ES-I3 (cell line): Measurements from ENCODE around the gene ZKSCAN2.

Source experiments
- H3K36me3 ChIP-seq: 2 replicates; pipeline ENCODE4 v1.6.1; 2013; ENCODE audit warnings: mild to moderate bottlenecking, low read length, control low read depth, moderate library complexity; ENCODE audit not compliant: insufficient read depth
- H3K4me1 ChIP-seq: 2 replicates; pipeline ENCODE4 v1.6.1; 2013; ENCODE audit warnings: mild to moderate bottlenecking, control low read depth, low read length; ENCODE audit not compliant: insufficient read depth
- H3K9ac ChIP-seq: 2 replicates; pipeline ENCODE4 v1.6.1; 2013; ENCODE audit warnings: low read depth, mild to moderate bottlenecking, low read length, moderate library complexity
- H3K9me3 ChIP-seq: 2 replicates; pipeline ENCODE4 v1.6.1; 2013; ENCODE audit warnings: mild to moderate bottlenecking, low read length, moderate library complexity; ENCODE audit not compliant: control insufficient read depth, insufficient read depth

ZKSCAN2 gene

GRCh38 chr16:25257470-25257955 lies at the start of gene ZKSCAN2:
ZKSCAN2 (minus strand) TSS chr16:25257845; CDS start chr16:25257127, 718 bp downstream.
- H3K9ac ChIP-seq = peak within 1 kb of the TSS; percentile 82
- H3K36me3 ChIP-seq = peaks cover 3% of the 10 kb centered on the region; the same call in 1 of the 2 replicates
- H3K9me3 ChIP-seq = no peaks in the 10 kb centered on the region
- 0 out of 2 replicates have a peak, but pooled peaks cover 5% of the 10 kb centered on the region for H3K4me1 ChIP-seq

DNA sequence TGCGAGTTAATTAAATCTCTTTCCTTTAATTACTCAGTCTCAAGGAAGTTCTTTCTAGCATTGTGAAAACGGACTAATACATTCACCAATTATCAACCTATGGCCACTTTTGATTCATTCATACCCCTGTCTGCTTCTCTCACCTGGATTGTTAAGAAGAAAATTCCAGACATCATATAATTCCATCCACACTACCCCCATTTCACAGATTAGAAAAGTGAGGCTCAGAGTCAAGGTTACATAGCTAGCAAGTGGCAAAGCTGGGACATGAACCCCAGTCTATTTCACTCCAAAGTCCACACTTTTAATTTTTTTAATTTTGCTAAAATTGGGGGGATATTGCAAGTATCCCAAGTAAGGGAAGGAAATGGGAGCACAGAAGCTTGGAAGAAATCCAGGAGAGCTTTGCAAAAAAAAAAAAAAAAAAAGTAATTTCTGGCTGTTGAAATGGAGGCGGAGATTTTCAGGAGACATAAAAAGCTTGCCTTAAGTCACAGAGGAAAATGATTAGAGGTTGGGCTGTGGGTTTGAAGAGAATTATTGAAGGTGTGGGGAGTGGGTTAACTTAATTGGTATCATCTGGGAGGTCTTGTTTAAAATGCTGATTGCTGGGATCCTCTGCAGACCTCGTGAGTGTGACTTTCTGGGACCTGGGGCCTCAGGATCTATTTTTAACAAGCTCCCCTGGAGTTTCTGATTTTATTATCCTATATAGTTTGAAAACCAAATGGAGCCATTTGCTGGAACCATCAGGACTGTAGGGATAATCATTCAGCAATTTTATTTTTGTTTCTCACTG lies 42.3 kb upstream of the ZKSCAN2 start:
- Histone ChIP-seq H3K4me1 (no peaks in the 10 kb centered on the region), H3K9ac (no peak overlapping the region), H3K36me3 (no peaks in the 10 kb centered on the region), H3K9me3 (no peaks in the 10 kb centered on the region; the same call in 1 of the 2 replicates)

DNA sequence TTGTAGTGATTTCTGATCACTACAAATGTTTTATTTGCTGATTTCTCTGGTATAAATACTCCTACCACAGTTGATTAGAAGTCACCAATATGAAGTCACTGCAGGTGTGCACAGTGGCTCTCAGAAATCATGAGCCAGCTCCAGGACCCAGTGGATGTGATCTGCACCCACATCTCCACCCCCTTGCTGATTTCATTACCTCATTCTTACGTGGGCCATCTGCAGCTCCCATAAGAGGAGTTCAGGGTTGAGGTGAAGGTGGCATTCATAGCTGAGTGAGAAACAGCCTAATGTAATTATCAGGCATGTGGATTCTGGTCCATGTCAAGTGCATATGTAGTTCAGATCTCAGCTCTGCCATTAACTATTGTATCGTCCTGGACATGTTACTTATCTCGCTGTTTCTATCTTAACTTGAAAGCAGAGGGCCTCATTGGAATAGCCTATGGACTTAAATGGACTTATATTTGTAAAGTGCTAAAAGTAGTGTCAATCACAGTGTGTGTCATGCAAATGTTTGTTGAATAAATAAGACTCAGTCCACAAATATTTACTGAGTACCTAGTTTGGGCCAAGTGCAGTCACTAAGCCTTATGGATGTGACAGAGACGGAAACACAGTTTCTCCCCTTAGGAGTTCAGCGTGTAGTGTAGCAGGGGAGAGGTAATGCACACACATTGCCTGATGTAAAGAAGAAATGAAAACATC lies 40.7 kb upstream of the ZKSCAN2 start:
- Histone ChIP-seq H3K36me3 (no peaks in the 10 kb centered on the region), H3K9me3 (no peaks in the 10 kb centered on the region; the same call in 1 of the 2 replicates), H3K4me1 (no peaks in the 10 kb centered on the region), H3K9ac (no peak overlapping the region)

DNA sequence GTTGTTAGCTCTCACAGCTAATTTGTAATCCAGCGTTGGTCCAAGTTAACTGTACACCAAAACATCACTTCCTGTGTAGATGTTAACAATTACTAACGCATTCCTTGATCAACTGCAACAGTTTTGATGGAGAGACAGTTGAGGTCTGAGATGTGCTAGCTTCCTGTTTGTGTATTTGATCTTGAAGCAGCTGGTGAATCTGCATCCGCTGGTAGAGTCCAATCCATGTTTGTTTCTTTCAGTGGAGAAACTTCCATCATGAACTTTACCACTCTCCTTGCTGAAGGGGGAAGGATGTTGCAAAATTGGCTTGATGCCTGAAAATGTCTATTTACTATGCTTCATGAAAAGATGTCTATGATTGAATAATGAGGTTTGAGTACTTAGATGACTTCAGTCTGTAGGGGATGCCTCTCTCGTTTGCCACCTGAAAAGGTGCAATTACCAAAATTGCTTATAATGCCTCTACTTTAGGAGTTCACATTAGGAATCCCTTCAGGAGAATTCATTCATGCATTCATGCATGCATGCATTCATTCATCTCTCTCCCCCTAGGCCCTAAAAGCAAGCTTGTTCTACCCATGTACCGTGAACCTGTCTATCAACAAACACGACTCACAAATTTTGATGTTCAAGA lies 39.6 kb upstream of the ZKSCAN2 start:
- no peak overlapping the region for H3K9ac ChIP-seq
- H3K9me3 ChIP-seq = no peaks in the 10 kb centered on the region
- H3K36me3 ChIP-seq = no peaks in the 10 kb centered on the region
- H3K4me1 ChIP-seq = no peaks in the 10 kb centered on the region

- H3K4me1 ChIP-seq = no peaks in the 10 kb centered on the region
- H3K36me3 ChIP-seq = no peaks in the 10 kb centered on the region
- H3K9ac ChIP-seq = no peak overlapping the region
- H3K9me3 ChIP-seq = no peaks in the 10 kb centered on the region
Measured at GRCh38 chr16:25291580-25291979, 33.9 kb upstream of the ZKSCAN2 start.

DNA sequence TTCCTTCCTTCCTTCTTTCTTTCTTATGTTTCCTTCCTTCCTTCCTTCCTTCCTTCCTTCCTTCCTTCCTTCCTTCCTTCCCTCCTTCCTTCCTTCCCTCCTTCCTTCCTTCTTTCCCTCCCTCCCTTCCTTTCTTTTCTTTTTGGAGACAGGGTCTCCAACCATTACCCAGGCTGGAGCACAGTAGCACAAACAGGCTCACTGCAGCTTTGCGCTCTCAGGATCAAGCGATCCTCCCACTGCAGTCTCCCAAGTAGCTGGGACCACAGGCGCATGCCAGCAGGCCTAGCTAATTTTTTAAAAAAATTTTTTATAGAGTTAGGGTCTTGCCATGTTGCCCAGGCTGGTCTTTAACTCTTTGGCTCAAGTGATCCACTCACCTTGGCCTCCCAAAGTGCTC lies 31.8 kb upstream of the ZKSCAN2 start:
- H3K9ac ChIP-seq = no peak overlapping the region
- H3K36me3 ChIP-seq = no peaks in the 10 kb centered on the region
- no peaks in the 10 kb centered on the region for H3K4me1 ChIP-seq
- no peaks in the 10 kb centered on the region for H3K9me3 ChIP-seq

GRCh38 chr16:25279491-25279890 lies 21.8 kb upstream of the ZKSCAN2 start:
- Histone ChIP-seq H3K4me1 (no peaks in the 10 kb centered on the region), H3K9ac (no peak overlapping the region), H3K36me3 (no peaks in the 10 kb centered on the region), H3K9me3 (no peaks in the 10 kb centered on the region)

DNA sequence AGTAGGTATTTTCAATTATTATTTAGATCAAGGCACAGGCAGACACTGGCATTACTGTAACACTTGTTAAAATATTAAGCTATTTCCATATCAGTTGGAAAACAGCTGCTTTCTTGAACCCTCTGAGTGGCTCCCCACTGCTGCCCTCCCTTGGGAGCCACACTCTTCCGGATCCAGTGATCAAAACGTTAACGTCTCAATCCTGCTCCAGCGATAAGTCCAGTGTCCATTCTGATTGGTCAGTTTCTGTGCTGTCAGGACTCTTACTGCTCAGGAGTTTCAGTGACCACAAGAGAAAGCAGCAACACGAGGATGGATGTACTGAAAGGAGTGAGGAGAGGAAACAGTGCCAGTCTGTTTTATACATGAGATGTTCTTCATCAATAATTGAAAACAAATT lies 13.8 kb upstream of the ZKSCAN2 start:
- no peaks in the 10 kb centered on the region for H3K9me3 ChIP-seq
- no peaks in the 10 kb centered on the region for H3K4me1 ChIP-seq
- no peak overlapping the region for H3K9ac ChIP-seq
- H3K36me3 ChIP-seq = no peaks in the 10 kb centered on the region

DNA sequence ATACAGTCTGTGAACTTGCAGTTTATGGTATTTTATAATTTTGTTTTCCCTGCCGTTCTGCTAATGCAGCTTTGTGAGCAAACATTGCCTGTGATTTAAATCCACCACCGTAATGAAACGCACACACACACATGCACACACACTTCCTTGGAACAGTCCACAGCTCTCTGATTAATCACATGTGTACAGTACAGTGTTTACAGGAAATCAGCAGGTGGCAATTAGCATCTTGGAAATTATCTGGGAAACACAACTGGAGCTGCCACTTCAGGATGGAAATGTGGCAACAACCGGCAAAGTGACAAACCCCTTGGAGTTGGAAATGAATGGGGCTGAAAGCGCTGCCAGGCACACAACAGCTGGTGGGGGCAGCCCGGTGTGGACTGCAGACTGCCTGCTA lies 12.9 kb upstream of the ZKSCAN2 start:
- Histone ChIP-seq H3K4me1 (no peaks in the 10 kb centered on the region), H3K36me3 (no peaks in the 10 kb centered on the region), H3K9me3 (no peaks in the 10 kb centered on the region), H3K9ac (no peak overlapping the region)

- Histone ChIP-seq H3K36me3 (no peaks in the 10 kb centered on the region), H3K9me3 (no peaks in the 10 kb centered on the region), H3K9ac (no peak overlapping the region), H3K4me1 (no peaks in the 10 kb centered on the region)
Measured at GRCh38 chr16:25269879-25270278, 12.2 kb upstream of the ZKSCAN2 start.

- Histone ChIP-seq H3K36me3 (no peaks in the 10 kb centered on the region; the same call in 1 of the 2 replicates), H3K9ac (no peak overlapping the region), H3K9me3 (no peaks in the 10 kb centered on the region), H3K4me1 (no peaks in the 10 kb centered on the region)
Measured at GRCh38 chr16:25265968-25266367, 8.3 kb upstream of the ZKSCAN2 start.

DNA sequence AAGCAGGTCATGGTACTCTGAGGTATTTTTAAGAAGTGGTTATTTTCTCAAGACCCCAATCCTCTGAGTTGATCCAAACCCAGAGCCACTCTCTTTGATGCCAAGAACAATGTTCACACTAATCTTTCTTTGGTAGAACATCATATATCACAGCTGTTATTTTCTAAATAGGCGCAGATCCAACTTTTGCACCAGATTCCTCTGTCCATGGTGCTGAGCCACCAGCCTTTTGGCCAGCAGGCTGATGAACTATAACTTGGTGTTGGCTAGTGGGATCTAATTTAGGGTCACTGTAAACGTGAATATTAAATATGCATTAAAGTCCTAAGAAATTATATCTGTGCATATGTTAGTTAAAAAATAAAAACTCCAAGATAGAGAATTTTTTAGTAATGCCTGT lies 7.0 kb upstream of the ZKSCAN2 start:
- 0 out of 2 replicates have a peak, but pooled peaks cover 5% of the 10 kb centered on the region for H3K4me1 ChIP-seq
- no peak overlapping the region for H3K9ac ChIP-seq
- no peaks in the 10 kb centered on the region for H3K9me3 ChIP-seq
- no peaks in the 10 kb centered on the region; the same call in 1 of the 2 replicates for H3K36me3 ChIP-seq

GRCh38 chr16:25260416-25260815 lies 2.8 kb upstream of the ZKSCAN2 start:
- no peaks in the 10 kb centered on the region for H3K9me3 ChIP-seq
- no peaks in the 10 kb centered on the region; the same call in 1 of the 2 replicates for H3K36me3 ChIP-seq
- no peak overlapping the region for H3K9ac ChIP-seq
- 0 out of 2 replicates have a peak, but pooled peaks cover 5% of the 10 kb centered on the region for H3K4me1 ChIP-seq

GRCh38 chr16:25258861-25259179 lies 1.2 kb upstream of the ZKSCAN2 start:
- Histone ChIP-seq H3K4me1 (0 out of 2 replicates have a peak, but pooled peaks cover 5% of the 10 kb centered on the region), H3K9me3 (no peaks in the 10 kb centered on the region), H3K36me3 (peaks cover 3% of the 10 kb centered on the region; the same call in 1 of the 2 replicates), H3K9ac (peak overlapping the region; percentile 82)
